ENCODE results near the gene PNRC2. TPM values are rescaled to one million over a fixed set of nuclear protein-coding genes. Genes with fewer than 3 reads are reported as not detected.

The PNRC2 gene
- total and polyA plus RNA-seq, 2 of the 13 experiments (the other 11 are each of a cell fraction or from before 2014, with no cell fraction given): 74.9 to 97.5 TPM

DNA sequence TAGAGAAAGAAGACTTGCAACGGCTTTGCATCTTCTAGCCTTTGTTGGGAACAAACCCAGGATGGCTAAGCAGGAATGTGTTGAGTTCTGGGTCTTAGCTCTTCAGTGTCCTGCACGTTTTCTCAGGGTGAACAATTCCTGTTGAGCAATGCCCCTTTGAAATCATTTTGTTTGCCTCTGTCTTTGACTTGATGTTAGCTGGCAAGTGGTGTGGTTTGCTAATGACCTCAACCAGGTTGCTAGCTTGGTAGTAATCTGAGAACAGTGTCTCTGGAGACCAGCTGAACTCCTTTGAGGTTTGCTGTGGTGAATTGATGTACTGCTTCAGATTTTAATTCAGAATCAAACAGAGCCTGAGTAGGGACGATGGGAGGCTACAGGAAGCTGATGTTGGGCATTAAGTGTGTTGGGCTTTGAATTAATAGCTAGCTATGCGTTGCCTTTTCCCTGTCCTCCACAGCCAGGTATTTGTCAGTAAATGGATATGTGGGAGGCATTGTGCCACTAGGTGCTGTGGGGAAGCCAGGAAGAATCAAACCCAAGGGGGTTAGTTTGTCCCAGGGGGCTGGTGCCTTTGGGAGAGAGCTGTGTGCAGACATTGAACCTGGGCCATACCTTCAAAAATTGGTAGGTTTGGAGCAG is 43.8 kb downstream of the PNRC2 start (continued):
- TF ChIP-seq, protein P1, sequence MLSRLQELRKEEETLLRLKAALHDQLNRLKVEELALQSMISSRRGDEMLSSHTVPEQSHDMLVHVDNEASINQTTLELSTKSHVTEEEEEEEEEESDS (CRISPR knock-in tag; IDR thresholded peaks at IDR 0.05; ENCODE audit: borderline replicate concordance): no peak
- TF ChIP-seq ISX (CRISPR knock-in tag; conservative IDR thresholded peaks at IDR 0.05) (no peak), ZNF350 (CRISPR knock-in tag; IDR thresholded peaks at IDR 0.05; ENCODE audit: borderline replicate concordance, low read depth) (no peak), ESRRA (CRISPR knock-in tag; IDR thresholded peaks at IDR 0.05; ENCODE audit: low read depth) (no peak), ZSCAN25 (CRISPR knock-in tag; IDR thresholded peaks at IDR 0.05) (no peak), ETS1 (CRISPR knock-in tag; IDR thresholded peaks at IDR 0.05) (no peak), NR3C1 (CRISPR knock-in tag; IDR thresholded peaks at IDR 0.05) (no peak), MBNL3 (CRISPR knock-in tag; conservative IDR thresholded peaks at IDR 0.05) (no peak), GMEB1 (CRISPR knock-in tag; IDR thresholded peaks at IDR 0.05; ENCODE audit: borderline replicate concordance) (no peak), IRX3 (CRISPR knock-in tag; IDR thresholded peaks at IDR 0.05; ENCODE audit: borderline replicate concordance, low read depth) (no peak), ZKSCAN1 (IDR thresholded peaks at IDR 0.05; ENCODE audit: low read length) (no peak), PRDM4 (CRISPR knock-in tag; IDR thresholded peaks at IDR 0.05; ENCODE audit: borderline replicate concordance) (no peak), CEBPG (CRISPR knock-in tag; IDR thresholded peaks at IDR 0.05) (peak; percentile 91), ZNF713 (CRISPR knock-in tag; IDR thresholded peaks at IDR 0.05) (no peak), MLLT10 (CRISPR knock-in tag; IDR thresholded peaks at IDR 0.05) (no peak), ZNF335 (CRISPR knock-in tag; IDR thresholded peaks at IDR 0.05) (0 out of 2 replicates have a peak, but pooled peaks have one; percentile 33), ZNF354B (CRISPR knock-in tag; IDR thresholded peaks at IDR 0.05) (no peak), ONECUT2 (CRISPR knock-in tag; IDR thresholded peaks at IDR 0.05) (no peak), ZNF121 (CRISPR knock-in tag; IDR thresholded peaks at IDR 0.05) (no peak), GTF2F1 (IDR thresholded peaks at IDR 0.05; ENCODE audit: low read length) (no peak), ZSCAN12 (CRISPR knock-in tag; IDR thresholded peaks at IDR 0.05) (no peak), ZNF333 (CRISPR knock-in tag; IDR thresholded peaks at IDR 0.05; ENCODE audit: borderline replicate concordance) (no peak)
